CMK (cell line): ENCODE data around the gene CFAP119.
A peak's percentile ranks its signal among the peaks of the same experiment; 100 is the strongest.

Source experiments
- DNase-seq: peaks from one replicate; pipeline ENCODE4 v3.0.0-alpha.2; 2010; ENCODE audit warnings: low read depth

CFAP119 gene

DNA sequence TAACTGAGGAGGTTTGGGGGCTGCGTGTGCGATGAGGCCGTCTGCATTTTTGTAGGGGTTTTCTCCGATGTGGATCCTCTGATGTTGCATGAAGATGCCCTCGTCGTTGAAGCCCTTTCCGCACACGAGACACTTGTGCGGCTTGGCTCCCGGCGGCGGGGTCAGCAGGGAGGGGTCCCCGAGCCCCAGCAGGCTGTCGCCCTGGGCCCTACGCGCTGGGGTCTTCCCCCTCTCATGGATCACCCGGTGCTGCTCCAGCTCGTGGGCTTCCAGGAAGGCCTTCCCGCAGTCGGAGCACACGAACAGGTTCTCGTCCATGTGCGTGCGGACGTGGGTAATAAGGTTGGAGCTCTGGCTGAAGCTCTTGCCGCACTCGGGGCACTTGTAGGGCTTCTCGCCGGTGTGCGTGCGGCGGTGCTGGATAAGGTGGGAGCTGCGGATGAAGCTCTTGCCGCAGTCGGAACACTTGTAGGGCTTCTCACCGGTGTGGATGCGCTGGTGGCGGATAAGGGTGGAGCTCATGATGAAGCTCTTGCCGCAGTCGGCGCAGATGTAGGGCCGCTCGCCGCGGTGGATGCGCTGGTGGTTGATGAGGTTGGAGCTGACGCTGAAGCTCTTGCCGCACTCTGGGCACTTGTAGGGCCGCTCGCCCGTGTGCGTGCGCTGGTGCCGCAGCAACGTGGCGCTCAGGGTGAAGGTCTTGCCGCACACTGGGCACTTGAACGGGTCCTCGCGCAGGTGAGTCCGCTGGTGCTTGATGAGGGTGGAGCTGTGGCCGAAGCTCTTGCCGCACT is 20.8 kb upstream of the CFAP119 start:
- no peak for DNase-seq

DNA sequence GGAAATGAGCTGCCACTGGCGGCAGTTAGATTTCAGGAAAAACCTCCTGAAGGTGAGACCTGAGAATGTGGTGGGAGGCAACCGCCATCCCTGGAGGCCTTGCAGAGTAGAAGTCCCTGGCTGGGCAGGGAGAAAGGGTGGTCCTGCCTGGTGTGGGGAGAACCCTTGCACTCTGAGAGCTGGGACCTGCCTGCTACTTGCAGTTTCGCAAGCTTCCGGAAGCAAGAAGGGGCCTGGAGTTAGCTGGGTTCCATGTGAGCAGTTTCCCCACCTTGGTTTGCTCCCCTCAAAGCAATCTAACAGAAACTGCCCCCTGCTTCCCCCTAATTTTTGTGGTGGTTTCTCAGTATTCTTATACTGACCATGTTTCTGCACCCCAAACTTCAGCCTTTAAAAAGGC is 18.7 kb upstream of the CFAP119 start:
- no peak for DNase-seq

- no peak for DNase-seq
Measured at GRCh38 chr16:30780021-30780420, 18.2 kb upstream of the CFAP119 start.

DNA sequence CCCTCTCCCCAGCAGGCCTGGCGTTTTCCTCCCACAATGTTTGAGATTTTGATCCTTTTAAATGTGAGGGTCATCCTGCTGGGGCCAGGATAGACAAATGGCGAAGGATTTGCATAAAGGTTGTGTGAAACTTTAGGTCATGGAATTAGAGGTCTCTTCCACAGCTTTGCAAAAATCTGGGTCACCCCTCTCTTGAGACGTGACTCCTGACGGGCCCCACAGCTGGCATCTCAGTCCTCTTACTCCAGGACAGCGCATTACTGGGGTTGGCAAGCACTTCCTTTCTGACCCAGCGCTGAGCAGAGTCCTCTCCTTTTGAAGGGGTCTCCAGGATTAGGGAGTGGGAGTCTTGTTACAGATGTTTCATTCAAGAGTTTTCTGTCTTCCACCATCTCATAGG is 17.7 kb upstream of the CFAP119 start:
- no peak for DNase-seq

GRCh38 chr16:30778549-30779244 is 16.8 kb upstream of the CFAP119 start:
- no peak for DNase-seq

GRCh38 chr16:30777591-30778297 is 15.9 kb upstream of the CFAP119 start:
- no peak for DNase-seq

DNA sequence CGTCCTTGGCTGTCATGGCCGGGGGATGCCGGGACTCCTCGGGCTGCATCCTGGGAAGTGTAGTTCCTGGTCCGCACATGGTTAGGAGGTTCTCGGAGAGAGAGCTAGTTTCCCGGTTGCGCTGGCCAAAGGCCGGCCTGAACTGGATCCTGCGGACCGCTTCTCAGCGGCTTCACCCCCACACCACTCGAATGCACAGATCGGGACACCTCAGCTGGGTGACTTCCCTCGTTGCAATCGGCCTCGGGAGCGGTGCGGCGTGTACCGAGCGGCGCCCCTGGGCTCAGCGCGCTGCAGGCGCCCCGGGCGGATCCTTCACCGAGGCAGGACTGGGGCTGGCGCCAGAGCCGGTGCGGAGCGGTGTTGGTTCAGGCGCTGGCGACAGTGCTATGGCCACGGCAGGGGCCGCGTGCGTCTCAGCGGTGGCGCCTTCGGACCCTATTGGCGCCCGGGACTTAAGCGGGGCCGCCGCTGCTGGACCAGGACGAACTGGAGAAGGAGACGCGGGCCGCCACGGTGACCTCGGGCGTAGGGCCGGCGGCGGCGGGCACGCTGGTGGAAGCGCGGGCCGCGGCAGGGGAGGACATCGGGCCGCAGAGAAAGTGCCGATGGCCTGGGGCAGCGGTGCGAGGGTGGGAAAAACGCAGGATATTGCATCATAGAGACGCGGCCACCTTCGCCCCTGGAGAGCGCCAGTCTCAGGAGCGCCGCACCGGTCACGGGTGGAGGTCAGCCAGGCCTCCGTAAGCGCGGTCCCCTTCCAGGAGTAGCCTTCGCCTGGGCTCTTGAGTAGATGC is 13.7 kb upstream of the CFAP119 start:
- DNase-seq = peak; percentile 77

DNA sequence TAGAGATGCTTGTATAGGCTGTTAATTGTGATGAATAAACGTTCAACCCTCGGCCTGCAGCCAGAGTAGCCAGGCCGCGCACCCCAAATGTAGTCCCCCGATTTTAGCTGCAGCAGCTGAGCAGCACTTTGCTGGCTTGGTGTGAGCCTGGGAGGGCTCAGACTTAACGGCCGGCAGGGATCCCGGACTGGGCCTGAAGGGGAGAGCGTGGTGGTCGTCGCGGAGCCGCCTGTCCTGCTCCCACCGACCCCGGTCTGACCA is 13.2 kb upstream of the CFAP119 start:
- DNase-seq = no peak

DNA sequence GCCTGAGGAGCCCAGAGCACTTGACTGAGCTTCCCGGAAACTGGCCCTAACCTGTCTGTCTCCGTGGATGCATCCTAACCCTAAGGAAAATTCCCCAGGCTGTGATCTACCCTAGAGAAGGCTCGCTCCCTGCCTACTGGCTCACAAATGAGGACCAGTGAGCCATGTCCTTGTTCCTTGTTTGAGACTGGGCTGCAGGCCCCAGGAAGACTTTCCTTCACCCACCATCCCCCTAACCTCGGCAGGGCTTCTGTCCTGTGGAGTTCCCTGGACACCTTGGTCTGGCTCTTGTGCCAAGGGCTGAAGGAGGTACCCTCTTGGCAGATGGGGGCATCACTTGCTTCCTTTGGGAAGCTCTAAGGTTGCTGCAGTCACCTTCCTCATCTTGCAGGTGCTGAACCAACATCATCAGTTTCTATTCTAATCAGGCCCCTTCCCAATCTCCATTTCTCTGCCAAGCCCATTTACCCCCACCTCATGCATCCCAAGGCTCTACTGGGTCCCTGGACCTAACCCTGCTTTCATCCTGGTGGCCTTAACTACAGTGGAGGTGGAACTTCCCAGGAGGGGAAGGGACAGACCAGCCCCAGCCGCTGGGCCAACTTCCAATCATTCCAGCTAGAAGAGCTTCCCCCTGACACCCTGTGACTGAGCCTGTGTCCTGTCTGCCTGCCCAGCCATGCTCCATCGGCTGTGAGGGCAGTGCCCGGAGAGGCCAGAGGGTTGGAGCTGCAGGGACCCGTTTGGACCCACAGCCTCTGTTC is 12.7 kb upstream of the CFAP119 start:
- no peak for DNase-seq

DNA sequence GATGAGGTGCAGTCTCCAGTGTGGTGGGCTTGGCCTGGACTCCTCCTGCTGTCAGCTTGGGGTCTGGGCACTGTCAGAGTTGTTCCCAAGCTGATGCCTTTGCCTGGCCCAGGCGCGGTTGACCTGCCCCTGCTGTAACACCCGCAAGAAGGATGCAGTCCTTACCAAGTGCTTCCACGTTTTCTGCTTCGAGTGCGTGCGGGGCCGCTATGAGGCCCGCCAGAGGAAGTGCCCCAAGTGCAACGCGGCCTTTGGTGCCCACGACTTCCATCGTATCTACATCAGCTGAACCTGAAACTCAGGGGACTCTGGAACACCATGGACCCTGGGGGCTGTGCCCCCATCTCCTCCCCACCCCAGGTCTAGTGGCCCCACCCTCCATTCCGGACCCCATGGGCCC is 12.0 kb upstream of the CFAP119 start:
- no peak for DNase-seq

DNA sequence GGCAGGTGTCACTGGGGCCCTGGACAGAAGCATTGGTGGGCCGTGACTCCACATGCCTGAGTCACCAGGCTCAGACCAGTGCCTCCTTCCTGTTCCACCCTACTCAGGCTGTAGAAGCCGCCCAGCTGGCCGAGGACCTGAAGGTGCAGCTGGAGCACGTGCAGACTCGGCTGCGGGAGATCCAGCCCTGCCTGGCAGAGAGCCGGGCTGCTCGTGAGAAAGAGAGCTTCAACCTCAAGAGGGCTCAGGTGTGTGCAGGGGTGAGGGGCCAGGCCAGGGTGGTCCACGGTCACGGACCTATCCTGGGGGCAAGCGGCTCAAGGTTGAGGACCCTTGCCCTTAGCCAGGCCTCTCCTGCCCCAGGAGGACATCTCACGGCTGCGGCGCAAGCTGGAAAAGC is 9.9 kb upstream of the CFAP119 start:
- DNase-seq = no peak

- no peak for DNase-seq
Measured at GRCh38 chr16:30769379-30770089, 7.7 kb upstream of the CFAP119 start.

GRCh38 chr16:30768583-30769181 is 6.8 kb upstream of the CFAP119 start:
- no peak for DNase-seq

DNA sequence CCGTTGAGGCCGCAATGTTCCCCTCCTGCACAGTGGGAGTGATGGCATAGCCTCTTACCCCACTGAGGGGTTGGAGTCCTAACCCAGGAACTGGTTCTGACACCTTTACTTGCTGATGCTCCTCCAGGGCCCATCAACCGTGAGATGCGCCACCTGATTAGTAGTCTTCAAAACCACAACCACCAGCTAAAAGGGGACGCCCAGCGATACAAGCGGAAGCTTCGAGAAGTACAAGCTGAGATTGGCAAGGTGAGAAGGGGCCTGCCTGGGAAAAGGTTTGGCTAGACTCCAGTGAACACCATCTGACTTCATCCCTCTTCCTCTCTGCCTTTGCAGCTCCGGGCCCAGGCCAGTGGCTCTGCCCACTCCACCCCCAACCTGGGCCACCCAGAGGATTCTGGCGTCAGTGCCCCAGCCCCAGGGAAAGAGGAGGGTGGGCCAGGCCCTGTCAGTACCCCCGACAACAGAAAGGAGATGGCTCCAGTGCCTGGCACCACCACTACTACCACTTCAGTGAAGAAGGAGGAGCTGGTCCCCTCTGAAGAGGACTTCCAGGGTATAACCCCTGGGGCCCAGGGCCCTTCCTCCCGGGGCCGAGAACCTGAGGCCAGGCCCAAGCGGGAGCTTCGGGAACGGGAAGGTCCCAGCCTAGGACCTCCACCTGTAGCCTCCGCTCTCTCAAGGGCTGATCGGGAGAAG is 6.1 kb upstream of the CFAP119 start:
- no peak for DNase-seq

- no peak for DNase-seq
Measured at GRCh38 chr16:30766933-30767284, 5.0 kb upstream of the CFAP119 start.

DNA sequence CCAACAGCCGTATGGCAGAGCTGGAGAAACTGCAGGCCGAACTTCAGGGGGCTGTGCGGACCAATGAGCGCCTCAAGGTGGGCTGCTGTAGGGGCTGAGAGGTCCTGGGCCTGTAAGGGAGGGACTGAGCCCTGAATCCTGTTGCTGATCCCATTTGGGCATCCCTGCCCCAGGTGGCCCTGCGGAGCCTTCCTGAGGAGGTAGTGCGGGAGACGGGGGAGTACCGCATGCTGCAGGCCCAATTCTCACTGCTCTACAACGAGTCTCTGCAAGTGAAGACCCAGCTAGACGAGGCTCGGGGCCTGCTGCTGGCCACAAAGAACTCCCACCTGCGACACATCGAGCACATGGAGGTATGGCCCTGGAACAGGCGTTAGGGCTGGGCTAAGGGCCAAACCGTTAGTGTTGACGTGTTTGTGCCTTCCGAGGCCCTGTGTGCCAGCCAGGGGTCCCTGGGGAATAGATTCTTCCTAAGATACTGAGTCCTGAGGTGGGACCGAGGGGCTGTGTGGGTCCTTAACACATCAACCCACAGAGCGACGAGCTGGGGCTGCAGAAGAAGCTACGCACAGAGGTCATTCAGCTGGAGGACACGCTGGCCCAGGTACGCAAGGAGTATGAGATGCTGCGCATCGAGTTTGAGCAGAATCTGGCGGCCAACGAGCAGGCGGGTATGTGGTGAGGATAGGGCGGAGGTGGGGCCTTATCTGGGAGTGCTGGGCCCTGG is 4.5 kb upstream of the CFAP119 start:
- DNase-seq = no peak

GRCh38 chr16:30764816-30765465 is 3.1 kb upstream of the CFAP119 start:
- no peak for DNase-seq

DNA sequence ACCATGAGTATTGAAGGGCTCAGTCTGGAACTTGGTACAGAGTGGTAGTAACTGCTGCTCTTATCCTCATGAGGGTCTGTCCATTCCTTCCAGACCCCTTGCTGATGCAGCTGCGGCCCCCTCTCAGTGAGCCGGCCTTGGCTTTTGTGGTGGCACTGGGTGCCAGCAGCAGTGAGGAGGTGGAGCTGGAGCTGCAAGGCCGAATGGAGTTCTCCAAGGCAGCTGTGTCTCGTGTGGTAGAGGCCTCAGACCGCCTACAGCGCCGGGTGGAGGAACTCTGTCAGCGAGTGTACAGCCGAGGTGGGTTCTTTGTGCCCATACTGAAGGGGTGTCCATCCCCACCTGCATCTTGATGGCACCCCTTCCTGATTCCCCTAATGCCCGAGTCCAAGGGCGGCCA is 2.2 kb upstream of the CFAP119 start:
- DNase-seq = no peak
